HG03520 (cell line): ENCODE measurements around the gene MAP9.
"Not testable (repeated sequence)": the region's sequence is repeated elsewhere in the genome, so short reads cannot be mapped to it uniquely, and the experiment has no call there.

Source experiments
- ATAC-seq: cut with Tn5 transposase; IDR thresholded peaks from one replicate; pipeline ENCODE4 v1.9.1; 2021; ENCODE audit warnings: mild to moderate bottlenecking, moderate library complexity; ENCODE audit not compliant: unreplicated experiment

The MAP9 gene

DNA sequence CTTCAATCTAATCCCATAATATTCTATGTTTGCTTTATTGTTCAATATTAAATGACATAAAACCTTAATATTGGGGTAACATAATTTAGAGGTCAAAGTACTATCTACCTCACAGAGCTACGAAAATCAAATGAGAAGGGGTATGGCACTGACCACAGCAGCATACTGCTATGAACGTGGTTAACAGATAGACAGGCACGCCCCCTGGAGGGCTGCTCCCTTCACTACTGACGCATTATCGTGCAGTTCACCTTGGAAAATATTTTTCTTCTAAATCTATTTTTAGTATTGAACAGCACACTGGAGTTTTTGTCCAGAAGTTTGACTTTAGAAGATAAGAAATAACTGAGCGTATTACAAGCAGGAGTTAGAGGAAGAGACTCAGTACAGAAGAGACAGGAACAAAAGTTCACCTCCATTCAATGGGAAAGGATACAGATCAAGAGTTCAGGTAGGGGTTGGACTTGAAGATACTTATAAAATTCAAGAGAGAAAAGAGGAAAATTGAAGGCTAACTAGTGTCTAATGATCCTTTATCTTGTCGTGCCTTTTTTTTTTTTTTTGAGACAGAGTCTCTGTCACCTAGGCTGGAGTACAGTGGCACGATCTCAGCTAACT is 22.7 kb downstream of the MAP9 start:
- peak; percentile 96 for ATAC-seq

DNA sequence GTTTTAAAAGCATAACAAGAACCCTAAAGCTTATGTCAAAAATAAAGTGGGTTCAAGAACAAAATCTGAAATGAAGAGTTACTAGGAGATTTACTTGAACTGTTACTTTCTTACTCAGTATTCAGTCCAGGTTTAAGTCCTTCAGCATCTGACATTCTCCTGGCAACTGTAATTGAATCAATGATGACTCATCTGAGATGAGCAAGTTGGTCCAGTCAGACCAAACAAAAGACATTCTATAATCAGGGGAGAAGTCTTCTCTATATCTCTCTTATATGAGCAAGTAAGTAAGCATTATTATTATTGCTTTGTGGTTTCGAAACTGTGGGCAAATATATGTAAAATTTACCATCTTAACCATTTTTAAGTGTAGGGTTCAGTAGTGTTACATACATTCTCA is 34.6 kb downstream of the MAP9 start:
- ATAC-seq = no peak

DNA sequence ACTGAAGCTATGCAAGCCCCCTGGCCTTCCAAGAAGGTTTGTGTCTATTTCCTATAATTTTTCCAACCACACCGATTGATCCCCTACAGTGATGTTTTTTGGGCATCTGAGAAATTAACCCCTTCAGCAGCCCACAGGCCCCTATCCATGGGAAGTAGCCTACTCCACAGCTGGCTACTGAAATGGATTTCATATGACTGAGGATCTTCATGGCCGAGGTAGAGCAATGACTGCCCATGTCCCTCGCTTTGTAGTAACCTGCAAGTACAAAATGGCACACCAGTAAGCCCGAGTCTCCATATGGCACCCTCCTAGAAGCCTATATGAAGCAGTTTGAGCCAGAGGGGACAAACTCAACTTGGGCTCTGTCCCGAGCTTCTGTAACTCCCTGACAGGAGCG is 36.8 kb downstream of the MAP9 start:
- no peak for ATAC-seq

DNA sequence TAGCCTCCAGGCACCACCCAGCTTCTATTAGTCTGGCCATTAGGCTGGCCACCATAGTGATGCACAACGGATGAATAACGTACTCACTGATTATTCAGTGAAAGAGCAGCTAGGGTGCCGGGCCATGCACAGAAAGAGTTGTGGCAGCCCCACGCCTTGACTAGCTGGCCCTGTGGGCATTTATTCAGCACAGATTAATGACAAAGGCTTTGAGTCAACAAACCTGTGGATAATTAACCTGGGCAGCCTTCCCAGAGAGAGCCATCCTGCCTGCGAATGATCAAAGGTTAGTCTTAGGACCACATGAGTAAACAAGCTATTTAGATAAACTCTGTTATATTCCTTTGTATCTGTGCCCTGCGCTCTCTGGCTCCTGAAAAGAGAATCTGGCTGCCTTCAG is 37.2 kb downstream of the MAP9 start:
- ATAC-seq = no peak

DNA sequence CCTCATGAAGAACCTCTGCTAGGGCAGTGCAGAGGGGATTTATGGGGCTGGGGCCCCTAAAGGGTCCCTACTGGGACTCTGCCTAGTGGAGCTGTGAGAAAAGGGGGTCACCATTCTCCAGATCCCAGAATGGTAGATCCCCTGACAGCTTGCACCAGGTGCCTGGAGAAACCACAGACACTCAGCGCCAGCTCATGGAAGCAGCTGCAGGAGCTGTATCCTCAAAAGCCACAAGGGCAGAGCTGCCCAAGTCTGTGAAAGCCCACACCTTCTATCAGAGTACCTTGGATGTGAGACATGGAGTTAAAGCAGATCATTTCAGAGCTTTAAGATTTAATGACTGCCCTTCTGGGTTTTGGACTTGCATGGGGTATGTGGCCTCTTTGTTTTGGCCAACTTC is 38.6 kb downstream of the MAP9 start:
- ATAC-seq = no peak

DNA sequence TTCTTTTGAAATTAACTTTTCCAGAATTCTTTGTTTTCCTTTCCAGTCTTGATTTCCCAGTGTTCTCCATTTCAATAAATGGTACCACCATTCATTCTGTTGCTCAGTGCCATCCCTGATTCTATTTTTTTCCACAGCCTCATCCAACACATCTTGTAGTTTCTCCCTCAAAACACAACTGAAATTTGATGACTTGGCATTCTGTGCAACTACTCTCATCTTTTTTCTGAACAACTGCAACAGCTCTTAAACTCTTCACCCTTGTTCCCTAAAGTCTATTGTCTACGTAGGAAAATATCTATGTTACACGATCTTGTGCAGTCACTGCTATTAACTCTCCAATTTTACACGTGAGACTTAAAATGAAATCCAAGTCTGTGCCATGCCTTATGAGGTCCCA is 40.5 kb downstream of the MAP9 start:
- ATAC-seq = no peak

DNA sequence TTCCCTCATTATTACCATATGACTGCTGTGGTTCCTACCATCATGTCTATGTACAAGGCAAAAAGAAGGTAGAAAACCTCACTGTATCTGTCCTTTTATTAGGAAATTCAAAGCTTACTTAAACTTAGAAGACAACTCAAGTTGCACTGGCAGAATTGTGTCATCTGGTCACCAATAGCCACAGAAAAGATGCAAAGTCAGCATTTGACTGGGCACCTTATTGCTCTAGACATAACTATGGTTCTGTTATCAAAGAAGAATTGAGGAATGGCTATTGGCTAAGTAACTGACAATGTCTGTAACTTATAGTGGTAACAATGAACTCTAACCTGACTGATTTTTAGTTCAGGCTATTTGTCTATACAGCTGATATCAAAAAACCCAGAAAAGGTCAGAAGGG is 45.3 kb downstream of the MAP9 start:
- no peak for ATAC-seq

DNA sequence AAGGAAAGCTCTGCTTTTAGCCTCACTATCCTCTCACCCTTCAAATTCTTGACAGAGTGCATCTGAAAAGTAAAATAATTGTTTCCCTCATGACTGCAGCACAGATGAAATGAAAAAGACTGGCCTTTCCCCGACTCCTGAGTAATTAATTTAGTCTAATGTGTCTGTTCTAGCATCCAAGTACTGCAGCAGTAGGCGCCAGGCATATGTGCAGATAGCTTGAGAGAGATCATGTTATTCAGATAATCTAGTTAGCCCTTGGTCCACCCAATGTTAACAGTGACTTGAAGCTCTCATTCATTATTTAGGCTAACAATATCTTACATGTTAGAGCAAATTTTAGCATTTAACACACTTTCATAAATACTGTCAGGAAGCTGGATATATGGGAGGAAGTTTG is 54.0 kb downstream of the MAP9 start:
- no peak for ATAC-seq

DNA sequence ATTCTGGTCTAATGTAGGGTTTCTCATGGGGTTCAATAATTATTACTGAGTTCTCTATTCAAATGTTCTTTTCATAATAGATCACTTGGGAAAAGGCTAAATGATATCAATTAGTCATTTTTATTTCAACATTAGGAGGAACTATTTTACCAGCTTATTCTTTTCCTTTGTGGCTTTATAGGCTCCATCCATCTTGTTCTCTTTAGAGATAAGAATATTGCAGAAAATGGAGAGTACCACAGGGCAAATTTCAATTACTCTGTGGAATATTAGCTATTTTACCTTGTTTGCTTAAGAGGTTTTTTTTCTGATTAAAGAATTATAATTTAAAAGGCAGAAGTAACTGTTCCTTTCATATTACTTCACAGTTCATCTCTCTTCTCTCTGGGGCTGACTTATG is 55.8 kb downstream of the MAP9 start:
- ATAC-seq = no peak

DNA sequence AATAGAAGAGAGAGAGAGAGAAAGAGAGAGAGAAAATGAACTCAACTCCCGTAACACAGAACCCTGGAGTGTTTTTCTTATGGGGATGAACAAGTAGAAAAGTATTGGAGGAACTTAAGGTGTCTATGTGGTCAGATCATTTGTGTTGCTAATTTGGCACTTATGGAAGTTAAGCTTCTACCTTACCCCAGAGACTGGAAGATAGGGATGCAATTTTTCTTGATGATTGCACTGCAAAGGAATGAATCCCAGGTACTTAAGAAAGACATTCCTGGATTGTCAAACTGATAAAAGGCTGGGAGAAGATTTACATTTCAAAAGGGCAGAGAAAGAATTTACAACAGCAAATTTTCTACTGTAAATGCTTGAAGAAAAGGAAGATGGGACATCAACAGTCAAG is 57.2 kb downstream of the MAP9 start:
- ATAC-seq = no peak

DNA sequence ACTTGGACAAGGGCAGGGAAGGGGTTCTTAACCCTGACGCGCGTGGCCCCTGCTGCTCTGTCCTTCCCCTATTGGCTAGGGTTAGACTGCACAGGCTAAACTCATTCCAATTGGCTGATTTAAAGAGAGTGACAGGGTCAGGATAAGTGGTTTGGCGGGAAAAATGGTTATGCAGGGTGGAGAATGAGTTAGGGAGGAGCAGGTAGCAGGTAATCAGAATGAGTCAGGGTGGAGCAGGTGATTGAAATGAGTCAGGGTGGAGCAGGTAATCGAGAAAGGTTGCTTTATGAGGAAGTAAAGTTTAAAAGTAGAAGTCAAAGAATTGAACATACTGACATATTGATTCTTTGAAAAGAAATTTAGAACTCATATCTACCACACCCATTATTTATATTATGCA is 64.7 kb downstream of the MAP9 start:
- ATAC-seq = not testable (repeated sequence)

DNA sequence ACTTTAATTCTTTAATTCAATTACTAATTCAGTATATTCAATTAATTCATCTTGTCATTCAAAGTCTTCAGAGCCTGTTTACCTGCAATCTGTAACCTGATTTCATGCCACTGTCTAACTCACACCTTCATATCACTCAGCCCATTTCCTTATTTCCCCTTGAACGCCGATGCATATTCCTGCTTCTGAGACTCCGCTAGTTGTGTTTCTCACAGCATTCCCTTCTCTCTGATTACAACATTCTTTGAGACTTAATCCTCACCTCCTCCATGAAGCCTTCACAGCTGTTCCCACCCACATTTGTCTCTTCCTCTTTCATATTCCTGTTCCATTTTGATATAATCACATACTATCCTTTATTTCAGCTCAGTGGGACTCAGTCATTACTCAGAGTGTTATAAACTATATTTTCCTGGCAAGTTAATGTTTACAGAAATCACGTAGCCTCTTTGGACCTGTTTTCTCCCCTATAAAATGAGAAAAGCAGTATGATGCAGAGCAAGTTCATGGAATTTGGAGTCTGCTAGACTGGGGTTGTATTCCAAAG is 69.0 kb downstream of the MAP9 start:
- ATAC-seq = no peak

DNA sequence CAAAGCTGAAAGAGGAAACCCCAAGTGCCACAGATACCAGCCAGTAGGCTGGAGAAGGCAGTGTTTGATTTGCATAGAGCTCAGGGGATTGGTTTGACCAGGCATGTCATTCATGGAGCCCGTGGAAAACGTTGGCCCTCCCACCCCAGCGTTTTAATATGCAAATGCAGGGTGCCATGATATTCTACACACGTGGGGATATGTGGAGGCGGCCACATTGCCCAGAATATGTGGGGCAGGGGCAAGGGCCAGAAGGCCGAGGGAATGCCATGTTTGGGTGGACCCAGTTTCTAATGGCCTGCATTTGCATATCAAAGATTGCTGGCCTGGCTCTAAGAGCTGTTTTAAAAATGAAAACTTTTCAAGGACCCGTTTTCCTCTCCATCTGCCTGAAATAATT is 71.1 kb downstream of the MAP9 start:
- ATAC-seq = no peak

DNA sequence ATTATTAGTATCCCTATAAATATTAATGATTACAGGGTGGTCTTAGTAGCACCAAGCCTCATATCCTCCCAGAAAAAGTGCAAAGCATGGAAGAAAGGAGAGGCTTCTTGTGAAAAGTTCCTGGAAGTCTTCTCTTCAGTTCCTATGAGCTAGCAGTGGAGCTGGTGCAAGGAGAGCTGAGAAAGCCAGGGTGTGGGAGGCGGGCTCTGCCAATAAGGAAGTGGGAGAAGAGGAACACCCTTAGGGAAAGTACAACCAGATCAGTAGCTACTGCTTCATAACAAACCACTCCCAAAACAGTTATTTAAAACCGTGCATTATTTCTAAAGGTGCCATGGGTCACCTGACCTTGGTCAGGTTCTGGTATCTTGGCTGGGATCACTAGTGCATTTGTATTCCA is 72.4 kb downstream of the MAP9 start:
- ATAC-seq = no peak

DNA sequence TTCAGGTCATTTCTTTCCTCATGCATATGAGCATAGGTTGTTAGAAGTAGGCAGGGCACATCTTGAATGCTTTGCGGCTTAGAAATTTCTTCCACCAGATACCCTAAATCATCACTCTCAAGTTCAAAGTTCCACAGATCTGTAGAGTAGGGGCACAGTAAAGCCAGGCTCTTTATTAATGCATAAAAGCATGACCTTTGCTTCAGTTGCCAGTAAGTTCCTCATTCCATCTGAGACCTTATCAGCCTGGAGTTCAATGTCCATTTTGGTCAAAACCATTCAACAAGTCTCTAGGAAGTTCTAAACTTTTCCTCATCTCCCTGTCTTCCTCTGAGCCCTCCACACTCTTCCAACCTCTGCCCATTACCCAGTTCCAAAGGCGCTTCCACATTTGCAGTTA is 77.7 kb downstream of the MAP9 start:
- ATAC-seq = no peak
